Kidney (tissue), 14 donors: ENCODE measurements around the gene TTC16. TPM values are rescaled to one million over a fixed set of nuclear protein-coding genes. Genes with fewer than 3 reads are reported as not detected.
A peak's percentile ranks its signal among the peaks of the same experiment; 100 is the strongest.

Experiments
- DNase-seq, 5 donors: peaks; one replicate each; pipeline ENCODE4 v3.0.0-alpha.2; 2013 to 2020
- FAIRE-seq: peaks from 2 replicates; lab custom pipeline; 2012; peaks lifted over from hg19 to GRCh38; lab: Jason Lieb, UNC
- H3K27ac ChIP-seq, 2 donors: one replicate each; pipeline ENCODE4 v1.7.0; 2013; ENCODE audit warnings: low read depth in 2 of 2, low read length in 2 of 2, inconsistent platforms in 1 of 2
- H3K27me3 ChIP-seq: one replicate; pipeline ENCODE4 v1.7.1; 2013; ENCODE audit warnings: low read length, inconsistent platforms; ENCODE audit not compliant: control insufficient read depth, insufficient read depth
- H3K36me3 ChIP-seq, 3 donors: one replicate each; pipeline versions ENCODE4 v1.7.0 to v1.7.1; 2013; ENCODE audit warnings: low read length in 3 of 3, control low read depth in 1 of 3, inconsistent platforms in 1 of 3; ENCODE audit not compliant: insufficient read depth in 3 of 3, control insufficient read depth in 2 of 3
- H3K4me1 ChIP-seq, 3 donors: one replicate each; pipeline versions ENCODE4 v1.7.0 to v1.7.1; 2013; ENCODE audit warnings: low read length in 3 of 3, inconsistent platforms in 1 of 3, low read depth in 1 of 3; ENCODE audit not compliant: control insufficient read depth in 2 of 3, insufficient read depth in 2 of 3
- H3K4me3 ChIP-seq, 3 donors: one replicate each; pipeline versions ENCODE4 v1.7.0 to v1.8.1; 2013; ENCODE audit warnings: low read length in 3 of 3, control low read depth in 1 of 3, inconsistent platforms in 1 of 3
- H3K9ac ChIP-seq, 3 donors: one replicate each; pipeline versions ENCODE4 v1.7.0 to v1.7.1; 2013; ENCODE audit warnings: low read length in 3 of 3, control low read depth in 1 of 3, inconsistent platforms in 1 of 3
- H3K9me3 ChIP-seq, 3 donors: one replicate each; pipeline versions ENCODE4 v1.7.0 to v1.7.1; 2013; ENCODE audit warnings: low read length in 3 of 3, control low read depth in 1 of 3, inconsistent platforms in 1 of 3; ENCODE audit not compliant: control insufficient read depth in 2 of 3, insufficient read depth in 1 of 3
- CTCF ChIP-seq: IDR thresholded peaks from 3 replicates; pipeline ENCODE4 v1.5.1; 2012; ENCODE audit warnings: mild to moderate bottlenecking, moderate library complexity, borderline replicate concordance; ENCODE audit not compliant: insufficient read depth; ENCODE audit errors: extremely low read depth
- intact Hi-C: fragments of 100-400 bp; cut with DNase I; formaldehyde crosslinking; loops from one replicate; pipeline ENCODE4 v1.11.1; 2022
- polyA plus RNA-seq: library from polyadenylated mRNA; stranded (reverse); fragments of 350-450 nt; fragmentation: Illumina TruSeq; extraction: RNeasy Lipid Tissue Mini Kit (QIAGEN cat#74804); gene quantifications from one replicate; pipeline ENCODE4 v1.2.3, GENCODE V29; 2014; ENCODE audit warnings: low read depth, low replicate concordance; ENCODE audit not compliant: insufficient read depth
- total RNA-seq: library from RNA; stranded (reverse); fragmentation: NEBNext Ultra II Directional; extraction: Animal tissue kit (Norgen Biotek cat#: 25700); gene quantifications from one replicate; pipeline ENCODE4 v1.2.1, GENCODE V29; 2021
- donor health status: control.
- donor health status: control.
- donor health status: control.
- donor health status: control.
- donor health status: control.
- donor health status: DM: yes; HTN: yes; CAD: no.
- donor health status: Normal renal cell carcinoma (clear cell type).

Gene TTC16
- total and polyA plus RNA-seq, 2 donors from 2014 or later: 0.32 to 0.72 TPM

GRCh38 chr9:127703289-127703946 lies 12.5 kb upstream of the TTC16 start:
- Histone ChIP-seq H3K27me3 (no peaks in the 10 kb centered on the region), H3K9me3 (no peaks in the 10 kb centered on the region), H3K36me3 (no peaks in the 10 kb centered on the region), H3K27ac (no peak overlapping the region), H3K4me1 (peaks cover 0 to 8% (median 0%) of the 10 kb centered on the region in 3 donors), H3K4me3 (no peak overlapping the region), H3K9ac (no peak overlapping the region)
- DNase-seq (no peak), FAIRE-seq (no peak)
- intact Hi-C loops: no loop called here
- no peak for TF ChIP-seq CTCF

- Histone ChIP-seq H3K4me3 (no peak overlapping the region), H3K36me3 (no peaks in the 10 kb centered on the region), H3K27ac (no peak overlapping the region), H3K27me3 (no peaks in the 10 kb centered on the region), H3K9me3 (no peaks in the 10 kb centered on the region), H3K9ac (no peak overlapping the region), H3K4me1 (peaks cover 0 to 6% (median 0%) of the 10 kb centered on the region in 3 donors)
- no peak for TF ChIP-seq CTCF
- DNase-seq (peak in 4 of 5 donors; percentile 55 to 62 (median 59)), FAIRE-seq (no peak)
- intact Hi-C loops: no loop called here
Observed at GRCh38 chr9:127705577-127706379, 10.1 kb upstream of the TTC16 start.

- DNase-seq: peak in 3 of 5 donors; percentile 51 to 60 (median 56)
- Histone ChIP-seq H3K4me3 (no peak within 1 kb of the TSS), H3K9me3 (no peaks in the 10 kb centered on the region), H3K27me3 (no peaks in the 10 kb centered on the region), H3K9ac (no peak within 1 kb of the TSS), H3K4me1 (no peaks in the 10 kb centered on the region), H3K36me3 (no peaks in the 10 kb centered on the region), H3K27ac (no peak within 1 kb of the TSS)
- no peak for FAIRE-seq
- TF ChIP-seq CTCF: no peak
- intact Hi-C loops: no loop called here
Observed at GRCh38 chr9:127706836-127707241, 9.0 kb upstream of the TTC16 start, which contains the start of gene CFAP157. TSS of gene CFAP157 (plus strand) at chr9:127706988. CDS start at chr9:127707032, 44 bp downstream.
